ENCODE measurements around the gene FREM1.

Gene FREM1

DNA sequence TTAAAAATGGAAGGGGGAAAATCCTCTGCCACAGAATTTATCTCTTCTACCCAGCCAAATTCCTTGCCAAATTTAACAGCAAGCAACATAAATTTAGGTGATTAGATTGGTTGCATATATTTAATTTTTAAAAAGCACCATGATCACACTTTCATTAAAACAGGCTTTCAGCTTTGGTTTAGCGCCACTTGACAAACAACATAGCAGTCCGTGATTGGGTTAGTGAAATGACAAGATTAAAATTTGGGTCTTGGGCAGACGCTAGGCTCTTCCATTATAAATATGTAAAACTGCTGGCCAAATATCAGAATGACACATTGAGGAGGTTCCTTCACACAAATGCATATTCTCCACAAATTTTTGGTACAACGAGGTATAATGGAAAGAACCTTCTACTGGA is 129.5 kb downstream of the FREM1 start:
- TF ChIP-seq L3MBTL2 (conservative IDR thresholded peaks at IDR 0.05), result no peak
- TF ChIP-seq SP1 (IDR thresholded peaks at IDR 0.05), result no peak
- TF ChIP-seq CTBP1 (IDR thresholded peaks at IDR 0.05; ENCODE audit: borderline replicate concordance), result no peak
- TF ChIP-seq FOXK2 (IDR thresholded peaks at IDR 0.05), result no peak
- TF ChIP-seq, protein P1, sequence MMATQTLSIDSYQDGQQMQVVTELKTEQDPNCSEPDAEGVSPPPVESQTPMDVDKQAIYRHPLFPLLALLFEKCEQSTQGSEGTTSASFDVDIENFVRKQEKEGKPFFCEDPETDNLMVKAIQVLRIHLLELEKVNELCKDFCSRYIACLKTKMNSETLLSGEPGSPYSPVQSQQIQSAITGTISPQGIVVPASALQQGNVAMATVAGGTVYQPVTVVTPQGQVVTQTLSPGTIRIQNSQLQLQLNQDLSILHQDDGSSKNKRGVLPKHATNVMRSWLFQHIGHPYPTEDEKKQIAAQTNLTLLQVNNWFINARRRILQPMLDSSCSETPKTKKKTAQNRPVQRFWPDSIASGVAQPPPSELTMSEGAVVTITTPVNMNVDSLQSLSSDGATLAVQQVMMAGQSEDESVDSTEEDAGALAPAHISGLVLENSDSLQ (IDR thresholded peaks at IDR 0.05), result no peak
- TF ChIP-seq NFRKB (IDR thresholded peaks at IDR 0.05), result no peak
- TF ChIP-seq BHLHE40 (IDR thresholded peaks at IDR 0.05; ENCODE audit: borderline replicate concordance), result no peak
- TF ChIP-seq TARDBP (IDR thresholded peaks at IDR 0.05), result no peak
- no peak for TF ChIP-seq ZNF384 (IDR thresholded peaks at IDR 0.05)
- TF ChIP-seq SUZ12 (IDR thresholded peaks at IDR 0.05), result no peak
- TF ChIP-seq LEF1 (IDR thresholded peaks at IDR 0.05; ENCODE audit: borderline replicate concordance), result no peak
- no peak for TF ChIP-seq HDGF (IDR thresholded peaks at IDR 0.05; ENCODE audit: borderline replicate concordance)
- no peak for TF ChIP-seq FOXM1 (IDR thresholded peaks at IDR 0.05; ENCODE audit: borderline replicate concordance)
- no peak for TF ChIP-seq ARNT (IDR thresholded peaks at IDR 0.05)
- TF ChIP-seq ELF4 (IDR thresholded peaks at IDR 0.05), result no peak
- no peak for TF ChIP-seq FOXA1 (IDR thresholded peaks at IDR 0.05)
- POLR2A ChIA-PET, result no interaction called here
- DNase-seq (ENCODE audit: extremely low spot score), result no peak
- CTCF ChIA-PET, result no interaction called here

DNA sequence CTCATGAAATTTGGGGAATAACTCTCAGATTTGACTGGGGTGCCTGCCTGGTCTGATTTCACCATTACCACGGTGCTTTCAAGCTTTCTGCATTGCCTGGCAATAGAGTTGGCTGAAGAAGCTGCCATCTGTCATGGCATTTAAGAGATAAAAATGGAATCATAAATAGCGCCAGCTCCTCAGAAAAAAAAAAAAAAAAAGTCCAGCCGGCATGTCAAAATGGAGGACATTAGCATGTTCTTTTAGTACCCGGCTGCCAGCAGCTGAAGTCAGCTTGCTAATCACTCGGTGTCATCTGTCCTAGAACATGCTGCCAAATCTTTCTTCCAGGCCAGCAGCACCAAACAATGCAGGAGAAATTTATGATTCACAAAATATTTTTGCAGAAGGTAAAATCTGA is 130.0 kb downstream of the FREM1 start:
- CTCF ChIA-PET, result no interaction called here
- POLR2A ChIA-PET, result no interaction called here

DNA sequence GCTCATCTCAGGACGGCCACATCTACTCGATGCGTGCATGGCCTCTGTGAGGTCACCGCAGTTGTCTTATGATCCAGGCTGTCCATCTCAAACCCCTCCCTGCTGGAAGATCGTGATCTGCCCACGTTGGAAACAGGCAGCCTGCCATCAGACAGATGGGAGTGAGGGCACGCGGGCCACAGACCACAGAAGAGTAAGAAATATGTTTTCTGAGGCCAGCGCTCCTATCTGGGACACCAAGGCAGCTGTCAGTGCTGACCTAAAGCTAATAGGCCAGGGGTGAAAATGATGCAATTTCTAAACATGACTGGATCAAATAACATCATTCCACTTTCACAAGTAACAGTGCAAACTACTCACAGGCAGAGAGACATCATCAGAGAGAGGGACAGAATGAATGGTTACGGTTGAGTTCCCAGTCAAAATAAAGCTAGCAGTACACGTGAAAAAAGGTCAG is 130.6 kb downstream of the FREM1 start:
- POLR2A ChIA-PET, result no interaction called here
- CTCF ChIA-PET, result no interaction called here
- no peak for DNase-seq (ENCODE audit: extremely low spot score)
- TF ChIP-seq CTBP1 (IDR thresholded peaks at IDR 0.05; ENCODE audit: borderline replicate concordance), result no peak
- no peak for TF ChIP-seq TARDBP (IDR thresholded peaks at IDR 0.05)
- TF ChIP-seq L3MBTL2 (conservative IDR thresholded peaks at IDR 0.05), result no peak
- TF ChIP-seq FOXK2 (IDR thresholded peaks at IDR 0.05), result no peak
- no peak for TF ChIP-seq SUZ12 (IDR thresholded peaks at IDR 0.05)
- TF ChIP-seq LEF1 (IDR thresholded peaks at IDR 0.05; ENCODE audit: borderline replicate concordance), result no peak
- TF ChIP-seq FOXM1 (IDR thresholded peaks at IDR 0.05; ENCODE audit: borderline replicate concordance), result no peak
- no peak for TF ChIP-seq ARNT (IDR thresholded peaks at IDR 0.05)
- TF ChIP-seq NFRKB (IDR thresholded peaks at IDR 0.05), result no peak
- TF ChIP-seq, protein P1 (IDR thresholded peaks at IDR 0.05), result no peak
- no peak for TF ChIP-seq HDGF (IDR thresholded peaks at IDR 0.05; ENCODE audit: borderline replicate concordance)

More for the DNA sequence above, 130.0 kb downstream of the FREM1 start:
- TF ChIP-seq ZNF384 (IDR thresholded peaks at IDR 0.05), result no peak
- no peak for TF ChIP-seq LEF1 (IDR thresholded peaks at IDR 0.05; ENCODE audit: borderline replicate concordance)
- no peak for TF ChIP-seq BHLHE40 (IDR thresholded peaks at IDR 0.05; ENCODE audit: borderline replicate concordance)
- TF ChIP-seq TARDBP (IDR thresholded peaks at IDR 0.05), result no peak
- no peak for TF ChIP-seq NFRKB (IDR thresholded peaks at IDR 0.05)
- no peak for TF ChIP-seq FOXM1 (IDR thresholded peaks at IDR 0.05; ENCODE audit: borderline replicate concordance)
- TF ChIP-seq ARNT (IDR thresholded peaks at IDR 0.05), result no peak
- DNase-seq (ENCODE audit: extremely low spot score), result no peak

DNA sequence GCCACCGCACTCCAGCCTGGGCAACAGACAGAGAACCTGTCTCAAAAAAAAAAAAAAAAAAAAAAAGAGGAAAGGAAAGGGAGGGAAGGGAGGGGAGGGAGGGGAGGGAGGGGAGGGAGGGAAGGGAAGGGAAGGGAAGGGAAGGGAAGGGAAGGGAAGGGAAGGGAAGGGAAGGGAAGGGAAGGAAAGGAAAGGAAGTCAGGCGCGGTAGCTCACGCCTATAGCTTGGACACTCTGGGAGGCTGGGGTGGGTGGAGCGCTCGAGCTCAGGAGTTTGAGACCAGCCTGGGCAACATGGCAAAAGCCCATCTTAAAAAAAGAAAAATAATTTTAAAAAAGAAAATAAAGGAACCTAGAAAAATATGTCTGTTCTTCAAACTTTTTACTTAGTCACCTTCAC is 131.7 kb downstream of the FREM1 start:
- POLR2A ChIA-PET, result no interaction called here
- no peak for DNase-seq (ENCODE audit: extremely low spot score)
- CTCF ChIA-PET, result no interaction called here
- TF ChIP-seq CTBP1 (IDR thresholded peaks at IDR 0.05; ENCODE audit: borderline replicate concordance) (no peak), SUZ12 (IDR thresholded peaks at IDR 0.05) (no peak), FOXK2 (IDR thresholded peaks at IDR 0.05) (no peak), FOXM1 (IDR thresholded peaks at IDR 0.05; ENCODE audit: borderline replicate concordance) (no peak), LEF1 (IDR thresholded peaks at IDR 0.05; ENCODE audit: borderline replicate concordance) (no peak), HDGF (IDR thresholded peaks at IDR 0.05; ENCODE audit: borderline replicate concordance) (no peak), L3MBTL2 (conservative IDR thresholded peaks at IDR 0.05) (no peak), ARNT (IDR thresholded peaks at IDR 0.05) (no peak), FOXA1 (IDR thresholded peaks at IDR 0.05) (no peak), NFRKB (IDR thresholded peaks at IDR 0.05) (no peak), TARDBP (IDR thresholded peaks at IDR 0.05) (no peak), SP1 (IDR thresholded peaks at IDR 0.05) (no peak)

DNA sequence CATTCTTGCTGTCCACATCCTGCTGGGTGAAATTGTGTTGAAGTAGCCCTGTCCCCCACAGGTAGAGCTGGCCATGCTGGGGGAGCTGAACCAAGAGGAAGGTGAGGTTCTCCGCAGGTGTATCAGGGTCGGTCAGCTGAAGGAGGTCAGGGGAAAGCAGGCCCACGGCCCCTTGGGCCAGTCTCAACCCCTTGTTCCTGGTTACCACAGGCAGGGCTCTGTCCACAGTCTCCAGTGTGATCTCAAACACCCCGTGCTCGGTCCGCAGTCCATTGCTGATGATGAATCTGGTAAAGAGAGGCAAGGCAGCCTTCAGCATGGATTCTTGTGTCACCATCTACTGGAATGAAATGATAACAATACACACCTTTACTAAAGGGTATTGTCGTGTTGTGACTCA is 134.3 kb downstream of the FREM1 start:
- ChIA-PET CTCF (no interaction called here), POLR2A (no interaction called here)
- no peak for DNase-seq (ENCODE audit: extremely low spot score)

DNA sequence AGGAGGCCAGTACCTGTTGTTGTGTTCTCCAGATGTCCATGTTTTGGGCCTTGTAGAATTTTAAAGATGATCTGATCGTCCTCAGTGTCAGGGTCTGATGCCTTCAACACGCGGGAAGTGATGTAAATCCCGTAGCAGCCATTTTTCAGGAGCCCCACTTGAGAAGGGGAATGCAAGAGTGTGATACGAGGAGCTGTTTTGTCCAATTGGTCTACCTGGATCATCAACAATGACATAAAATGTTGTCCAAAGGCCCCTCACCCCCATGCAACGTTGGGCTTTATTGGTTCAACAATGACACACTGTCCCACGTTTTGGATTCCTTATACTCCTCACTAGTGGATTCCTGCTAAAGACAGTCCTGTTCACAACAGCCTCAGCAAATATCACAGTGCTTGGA is 139.6 kb downstream of the FREM1 start:
- ChIA-PET CTCF (no interaction called here), POLR2A (no interaction called here)
- TF ChIP-seq BHLHE40 (IDR thresholded peaks at IDR 0.05; ENCODE audit: borderline replicate concordance) (no peak), LEF1 (IDR thresholded peaks at IDR 0.05; ENCODE audit: borderline replicate concordance) (no peak), SUZ12 (IDR thresholded peaks at IDR 0.05) (no peak)
- no peak for DNase-seq (ENCODE audit: extremely low spot score)

More for the DNA sequence above, 134.3 kb downstream of the FREM1 start:
- TF ChIP-seq ARNT (IDR thresholded peaks at IDR 0.05), result no peak
- TF ChIP-seq L3MBTL2 (conservative IDR thresholded peaks at IDR 0.05), result no peak
- TF ChIP-seq, protein P1 (IDR thresholded peaks at IDR 0.05), result no peak
- TF ChIP-seq LEF1 (IDR thresholded peaks at IDR 0.05; ENCODE audit: borderline replicate concordance), result no peak
- no peak for TF ChIP-seq SP1 (IDR thresholded peaks at IDR 0.05)
- no peak for TF ChIP-seq FOXA1 (IDR thresholded peaks at IDR 0.05)
- no peak for TF ChIP-seq CTBP1 (IDR thresholded peaks at IDR 0.05; ENCODE audit: borderline replicate concordance)
- TF ChIP-seq ELF4 (IDR thresholded peaks at IDR 0.05), result no peak
- TF ChIP-seq TARDBP (IDR thresholded peaks at IDR 0.05), result no peak
- no peak for TF ChIP-seq FOXM1 (IDR thresholded peaks at IDR 0.05; ENCODE audit: borderline replicate concordance)
- TF ChIP-seq HDGF (IDR thresholded peaks at IDR 0.05; ENCODE audit: borderline replicate concordance), result no peak

Measured in HEK293T (cell line).